HG03280 (cell line): Measurements from ENCODE around the gene MT1M.
"Not testable (repeated sequence)": the region's sequence is repeated elsewhere in the genome, so short reads cannot be mapped to it uniquely, and the experiment has no call there.

ENCODE experiments used
- ATAC-seq: cut with Tn5 transposase; IDR thresholded peaks from one replicate; pipeline ENCODE4 v1.9.1; 2021; ENCODE audit warnings: mild to moderate bottlenecking, moderate library complexity; ENCODE audit not compliant: unreplicated experiment

Gene MT1M

GRCh38 chr16:56632156-56632847 is at the start of gene MT1M:
MT1M (plus strand) TSS chr16:56632659; CDS start chr16:56632732, 73 bp downstream.
- ATAC-seq: no peak

- ATAC-seq: not testable (repeated sequence)
These were observed 49.5 kb upstream of the MT1M start for GRCh38 chr16:56582911-56583310.

- no peak for ATAC-seq
These were observed 48.9 kb upstream of the MT1M start for GRCh38 chr16:56583351-56584168.

GRCh38 chr16:56584276-56584675 is 48.2 kb upstream of the MT1M start:
- ATAC-seq: no peak

GRCh38 chr16:56588781-56589140 is 43.7 kb upstream of the MT1M start:
- ATAC-seq: no peak

- ATAC-seq: no peak
These were observed 43.1 kb upstream of the MT1M start, which contains the start of gene MT3 for GRCh38 chr16:56589141-56590039. MT3 (plus strand) TSS chr16:56589528; CDS start chr16:56589591, 63 bp downstream.

GRCh38 chr16:56591377-56592060 is 40.9 kb upstream of the MT1M start:
- no peak for ATAC-seq

GRCh38 chr16:56593573-56594291 is 38.7 kb upstream of the MT1M start:
- no peak for ATAC-seq

GRCh38 chr16:56594292-56594619 is 38.2 kb upstream of the MT1M start:
- no peak for ATAC-seq

- no peak for ATAC-seq
These were observed 32.0 kb upstream of the MT1M start for GRCh38 chr16:56600398-56600999.

GRCh38 chr16:56601325-56601724 is 31.1 kb upstream of the MT1M start:
- no peak for ATAC-seq

- no peak for ATAC-seq
These were observed 28.9 kb upstream of the MT1M start for GRCh38 chr16:56603589-56603988.

- ATAC-seq: no peak
These were observed 27.5 kb upstream of the MT1M start for GRCh38 chr16:56604966-56605365.

- ATAC-seq: no peak
These were observed 27.0 kb upstream of the MT1M start for GRCh38 chr16:56605475-56605874.

GRCh38 chr16:56606071-56606475 is 26.4 kb upstream of the MT1M start:
- ATAC-seq: no peak

GRCh38 chr16:56606476-56607108 is 25.9 kb upstream of the MT1M start:
- no peak for ATAC-seq

GRCh38 chr16:56607109-56607618 is 25.3 kb upstream of the MT1M start:
- no peak for ATAC-seq

- no peak for ATAC-seq
These were observed 24.8 kb upstream of the MT1M start for GRCh38 chr16:56607675-56608042.
